SK-N-MC (cell line): Measurements from ENCODE around the gene OR2B6.

Experiments used
- EZH2 ChIP-seq: fragments of 200-600 bp; sonication (generic); IDR thresholded peaks from one replicate; pipeline ENCODE4 v1.6.1; 2017; ENCODE audit warnings: antibody characterized with exemption
- POLR2AphosphoS5 ChIP-seq: IDR thresholded peaks from 2 replicates; pipeline ENCODE4 v1.6.1; 2012; ENCODE audit warnings: mild to moderate bottlenecking, low read depth, low read length, borderline replicate concordance

- TF ChIP-seq POLR2AphosphoS5 = no peak
- TF ChIP-seq EZH2 = no peak
These were observed 43.5 kb downstream of the OR2B6 start for GRCh38 chr6:28000351-28001045.
